Measurements from ENCODE around the gene RBSN.

- TF ChIP-seq ZNF8 (CRISPR knock-in tag; IDR thresholded peaks at IDR 0.05) (no peak), OSR1 (CRISPR knock-in tag; IDR thresholded peaks at IDR 0.05) (no peak), RARB (CRISPR knock-in tag; IDR thresholded peaks at IDR 0.05) (no peak), CREB5 (CRISPR knock-in tag; IDR thresholded peaks at IDR 0.05; ENCODE audit: low read depth) (no peak)
These were observed 15.7 kb downstream of the RBSN start for GRCh38 chr3:15083252-15083651.
